Neuronal stem cell (in vitro differentiated cells): Measurements from ENCODE around the gene SLC49A3.

Source experiments
- DNase-seq: peaks from one replicate; pipeline ENCODE4 v3.0.0-alpha.2; 2013; ENCODE audit warnings: low spot score
- H2AFZ ChIP-seq: one replicate; pipeline ENCODE4 v1.6.1; 2013; ENCODE audit warnings: mild to moderate bottlenecking, low read length, inconsistent platforms
- H2AK5ac ChIP-seq: 2 replicates; pipeline ENCODE4 v1.6.1; 2013; ENCODE audit warnings: low read depth, mild to moderate bottlenecking, inconsistent platforms, low read length, moderate library complexity, mixed read lengths
- H2BK120ac ChIP-seq: 2 replicates; pipeline ENCODE4 v1.6.1; 2013; ENCODE audit warnings: low read depth, mild to moderate bottlenecking, inconsistent platforms, low read length, moderate library complexity, mixed read lengths
- H2BK12ac ChIP-seq: one replicate; pipeline ENCODE4 v1.6.1; 2013; ENCODE audit warnings: low read length, inconsistent platforms
- H2BK15ac ChIP-seq: 2 replicates; pipeline ENCODE4 v1.6.1; 2013; ENCODE audit warnings: mild to moderate bottlenecking, low read length, inconsistent platforms, mixed read lengths
- H2BK5ac ChIP-seq: one replicate; pipeline ENCODE4 v1.6.1; 2013; ENCODE audit warnings: inconsistent platforms, mild to moderate bottlenecking, low read length, moderate library complexity
- H3K14ac ChIP-seq: one replicate; pipeline ENCODE4 v1.6.1; 2013; ENCODE audit warnings: low read length, inconsistent platforms
- H3K18ac ChIP-seq: 2 replicates; pipeline ENCODE4 v1.6.1; 2013; ENCODE audit warnings: low read length, inconsistent platforms
- H3K23ac ChIP-seq: 2 replicates; pipeline ENCODE4 v1.6.1; 2013; ENCODE audit warnings: low read depth, mild to moderate bottlenecking, mixed read lengths, low read length, inconsistent platforms; ENCODE audit not compliant: poor library complexity
- H3K27ac ChIP-seq: replicated peaks from 3 replicates; pipeline ENCODE4 v1.5.1; 2013; ENCODE audit warnings: low read length, inconsistent platforms
- H3K27me3 ChIP-seq, 3 experiments: 2 replicates each; pipeline ENCODE4 v1.6.1; 2013; ENCODE audit warnings: low read length in 3 of 3, mild to moderate bottlenecking in 2 of 3, inconsistent platforms in 1 of 3, low read depth in 1 of 3, mixed read lengths in 1 of 3, moderate library complexity in 1 of 3; ENCODE audit not compliant: control insufficient read depth in 3 of 3, insufficient read depth in 3 of 3
- H3K36me3 ChIP-seq, 2 donors: replicated peaks in 1 of 2; 2 replicates each; pipeline ENCODE4 v1.6.1; 2013; ENCODE audit warnings: low read length in 2 of 2; ENCODE audit not compliant: control insufficient read depth in 2 of 2, insufficient read depth in 2 of 2
- H3K4ac ChIP-seq: 2 replicates; pipeline ENCODE4 v1.6.1; 2013; ENCODE audit warnings: inconsistent platforms, mild to moderate bottlenecking, low read length, moderate library complexity
- H3K4me1 ChIP-seq, 2 donors: 1 replicate in 1 of 2; 2 replicates in 1 of 2; pipeline ENCODE4 v1.6.1; 2013; ENCODE audit warnings: low read length in 2 of 2, low read depth in 1 of 2; ENCODE audit not compliant: control insufficient read depth in 2 of 2, insufficient read depth in 1 of 2
- H3K4me2 ChIP-seq: one replicate; pipeline ENCODE4 v1.6.1; 2013; ENCODE audit warnings: mild to moderate bottlenecking, low read length, inconsistent platforms; ENCODE audit not compliant: insufficient read depth, poor library complexity, severe bottlenecking
- H3K4me3 ChIP-seq, 2 donors: 2 replicates each; pipeline ENCODE4 v1.5.1; 2013; ENCODE audit warnings: low read length in 2 of 2, mild to moderate bottlenecking in 2 of 2, inconsistent platforms in 1 of 2, moderate library complexity in 1 of 2
- H3K79me1 ChIP-seq: one replicate; pipeline ENCODE4 v1.6.1; 2013; ENCODE audit warnings: low read depth, mild to moderate bottlenecking, inconsistent platforms, low read length, moderate library complexity
- H3K9ac ChIP-seq: one replicate; pipeline ENCODE4 v1.6.1; 2013; ENCODE audit warnings: mild to moderate bottlenecking, low read depth, low read length, inconsistent platforms; ENCODE audit not compliant: poor library complexity
- H3K9me3 ChIP-seq, 2 donors: replicated peaks in 1 of 2; 2 replicates each; pipeline versions ENCODE3 to v1.6.1; 2013; ENCODE audit warnings: low read length in 2 of 2, mild to moderate bottlenecking in 2 of 2, inconsistent platforms in 1 of 2, low read depth in 1 of 2, mixed read lengths in 1 of 2, moderate library complexity in 1 of 2; ENCODE audit not compliant: control insufficient read depth in 2 of 2, insufficient read depth in 1 of 2
- H4K8ac ChIP-seq: one replicate; pipeline ENCODE4 v1.6.1; 2013; ENCODE audit warnings: low read depth, mild to moderate bottlenecking, inconsistent platforms, low read length, moderate library complexity
- H4K91ac ChIP-seq: one replicate; pipeline ENCODE4 v1.6.1; 2013; ENCODE audit warnings: low read length, low read depth, mild to moderate bottlenecking, inconsistent platforms; ENCODE audit not compliant: poor library complexity
- WGBS, 2 donors: extraction: QIAGEN DNeasy Blood & Tissue Kit; methylation state at CpG; one replicate each; pipeline ENCODE4 v1.1.7; 2013; ENCODE audit warnings: missing lambda C conversion rate in 2 of 2, mixed read lengths in 1 of 2; ENCODE audit not compliant: insufficient read length in 2 of 2, insufficient replicate concordance in 1 of 2; ENCODE audit errors: extremely low coverage in 2 of 2; 5-methylcytosine and 5-hydroxymethylcytosine counted together

SLC49A3 gene

GRCh38 chr4:658681-659667, 30.0 kb downstream of the SLC49A3 start:
- Histone ChIP-seq H3K23ac (peak overlapping the region; percentile 83), H3K36me3 (peaks cover 0 to 8% of the 10 kb centered on the region in 2 donors)
- DNase-seq = no peak

DNA sequence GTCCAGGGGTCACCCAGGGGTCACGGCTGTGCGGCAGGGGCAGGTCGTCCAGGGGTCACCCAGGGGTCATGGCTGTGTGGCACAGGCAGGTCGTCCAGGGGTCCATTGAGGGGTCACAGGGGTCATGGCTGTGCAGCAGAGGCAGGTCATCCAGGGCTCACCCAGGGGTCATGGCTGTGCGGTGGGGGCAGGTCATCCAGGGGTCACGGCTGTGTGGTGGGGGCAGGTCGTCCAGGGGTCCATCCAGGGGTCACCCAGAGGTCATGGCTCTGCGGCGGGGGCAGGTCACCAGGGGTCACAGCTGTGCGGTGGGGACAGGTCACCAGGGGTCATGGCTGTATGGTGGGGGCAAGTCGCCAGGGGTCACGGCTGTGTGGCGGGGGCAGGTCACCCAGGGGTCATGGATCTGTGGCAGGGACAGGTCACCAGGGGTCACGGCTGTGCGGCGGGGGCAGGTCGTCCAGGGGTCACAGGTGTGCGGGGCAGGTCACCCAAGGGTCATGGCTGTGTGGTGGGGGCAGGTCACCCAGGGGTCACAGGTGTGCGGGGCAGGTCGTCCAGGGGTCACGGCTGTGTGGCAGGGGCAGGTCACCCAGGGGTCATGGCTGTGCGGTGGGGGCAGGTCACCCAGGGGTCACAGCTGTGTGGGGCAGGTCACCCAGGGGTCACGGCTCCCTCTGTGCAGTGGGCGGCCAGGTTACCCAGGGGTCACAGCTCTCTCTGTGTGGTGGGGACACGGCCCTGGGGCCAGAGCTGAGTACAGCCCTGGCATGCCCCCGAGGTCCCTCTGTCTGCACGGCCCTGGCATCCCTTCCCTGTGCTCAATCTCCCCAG, 30.9 kb downstream of the SLC49A3 start:
- H4K91ac ChIP-seq = no peak overlapping the region
- H3K4me2 ChIP-seq = no peak overlapping the region
- H2BK15ac ChIP-seq = no peak overlapping the region
- no peak overlapping the region for H2BK5ac ChIP-seq
- H2BK120ac ChIP-seq = no peak overlapping the region
- H2AFZ ChIP-seq = no peak overlapping the region
- WGBS, 2 donors = no CpG with 5 or more reads among the region's 27 CpGs
- H3K14ac ChIP-seq = no peak overlapping the region
- peaks cover 0 to 7% of the 10 kb centered on the region in 2 donors for H3K9me3 ChIP-seq
- peak overlapping the region; percentile 46 for H2AK5ac ChIP-seq
- no peak overlapping the region for H3K4ac ChIP-seq
- no peak overlapping the region for H3K9ac ChIP-seq
- H3K4me1 ChIP-seq = peaks cover 0 to under 1% of the 10 kb centered on the region in 2 donors
- H2BK12ac ChIP-seq = peak overlapping the region; percentile 58
- H3K4me3 ChIP-seq = no peak overlapping the region
- H3K79me1 ChIP-seq = peaks cover 2% of the 10 kb centered on the region
- H4K8ac ChIP-seq = no peak overlapping the region
- peaks cover 0 to 8% of the 10 kb centered on the region in 2 donors for H3K36me3 ChIP-seq
- peak overlapping the region; percentile 65 for H3K23ac ChIP-seq
- no peak overlapping the region for H3K18ac ChIP-seq
- no peak for DNase-seq
- no peak overlapping the region for H3K27ac ChIP-seq
- H3K27me3 ChIP-seq = peaks cover 0 to 5% (median 2%) of the 10 kb centered on the region in 3 experiments

More at GRCh38 chr4:658681-659667, 30.0 kb downstream of the SLC49A3 start:
- Histone ChIP-seq H2BK12ac (no peak overlapping the region), H2BK15ac (no peak overlapping the region), H2BK120ac (no peak overlapping the region), H3K4ac (no peak overlapping the region), H3K4me3 (peak overlapping the region in 1 of 2 donors; percentile 28), H3K27me3 (peaks cover 0 to 14% (median 2%) of the 10 kb centered on the region in 3 experiments), H3K9me3 (peaks cover 0 to 7% of the 10 kb centered on the region in 2 donors), H2BK5ac (no peak overlapping the region), H2AFZ (no peak overlapping the region), H3K27ac (no peak overlapping the region), H3K4me1 (peaks cover 0 to 3% of the 10 kb centered on the region in 2 donors), H3K18ac (peak overlapping the region; percentile 38), H3K9ac (no peak overlapping the region), H3K79me1 (peaks cover 4% of the 10 kb centered on the region), H2AK5ac (no peak overlapping the region), H3K4me2 (no peak overlapping the region), H3K14ac (peak overlapping the region; percentile 61), H4K8ac (no peak overlapping the region), H4K91ac (peak overlapping the region; percentile 38)
- WGBS, 2 donors = no CpG with 5 or more reads among the region's 32 CpGs

DNA sequence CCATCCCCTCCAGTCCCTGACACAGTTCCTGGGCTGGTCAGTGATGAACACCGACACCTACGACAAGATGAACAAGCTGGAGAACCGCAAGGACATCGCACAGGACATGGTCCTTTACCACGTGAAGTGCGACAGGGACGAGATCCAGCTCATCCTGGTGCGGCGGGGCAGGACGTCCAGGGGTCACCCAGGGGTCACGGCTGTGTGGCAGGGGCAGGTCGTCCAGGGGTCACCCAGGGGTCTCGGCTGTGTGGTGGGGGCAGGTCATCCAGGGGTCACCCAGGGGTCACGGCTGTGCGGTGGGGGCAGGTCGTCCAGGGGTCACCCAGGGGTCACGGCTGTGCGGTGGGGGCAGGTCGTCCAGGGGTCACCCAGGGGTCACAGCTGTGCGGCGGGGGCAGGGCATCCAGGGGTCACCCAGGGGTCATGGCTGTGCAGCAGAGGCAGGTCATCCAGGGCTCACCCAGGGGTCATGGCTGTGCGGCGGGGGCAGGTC, 31.6 kb downstream of the SLC49A3 start:
- H2AK5ac ChIP-seq = no peak overlapping the region
- H3K36me3 ChIP-seq = peaks cover 0 to 8% of the 10 kb centered on the region in 2 donors
- no peak overlapping the region for H4K8ac ChIP-seq
- peak overlapping the region; percentile 60 for H3K9ac ChIP-seq
- peaks cover 0 to 9% (median 2%) of the 10 kb centered on the region in 3 experiments for H3K27me3 ChIP-seq
- H3K4ac ChIP-seq = no peak overlapping the region
- no peak overlapping the region for H3K18ac ChIP-seq
- H3K4me2 ChIP-seq = no peak overlapping the region
- DNase-seq = no peak
- no peak overlapping the region for H2BK5ac ChIP-seq
- H3K9me3 ChIP-seq = peaks cover 0 to 7% of the 10 kb centered on the region in 2 donors
- peak overlapping the region; percentile 56 for H3K14ac ChIP-seq
- H3K4me1 ChIP-seq = no peaks in the 10 kb centered on the region
- H2AFZ ChIP-seq = no peak overlapping the region
- H2BK12ac ChIP-seq = peak overlapping the region; percentile 41
- H3K79me1 ChIP-seq = peaks cover 2% of the 10 kb centered on the region
- no peak overlapping the region for H4K91ac ChIP-seq
- H2BK120ac ChIP-seq = no peak overlapping the region
- H3K4me3 ChIP-seq = peak overlapping the region in 1 of 2 donors; percentile 28
- no peak overlapping the region for H2BK15ac ChIP-seq
- no CpG with 5 or more reads among the region's 23 CpGs for WGBS, 2 donors
- H3K27ac ChIP-seq = no peak overlapping the region
- H3K23ac ChIP-seq = peak overlapping the region; percentile 65
